ENCODE measurements around the gene C9orf50.
A peak's percentile ranks its signal among the peaks of the same experiment; 100 is the strongest.
"Not testable (repeated sequence)": the region's sequence is repeated elsewhere in the genome, so short reads cannot be mapped to it uniquely, and the experiment has no call there.

The C9orf50 gene

GRCh38 chr9:129602598-129603415 lies 18.1 kb downstream of the C9orf50 start:
- Mint-ChIP-seq H3K36me3 (ENCODE audit: low read depth) (no peaks in the 10 kb centered on the region), H3K4me1 (peaks cover 27% of the 10 kb centered on the region), H3K27me3 (peaks cover 8% of the 10 kb centered on the region), H3K4me3 (no peak overlapping the region), H3K9me3 (no peaks in the 10 kb centered on the region), H3K27ac (no peak overlapping the region)
- no peak for DNase-seq
- ATAC-seq: no peak

GRCh38 chr9:129601082-129601674 lies 19.7 kb downstream of the C9orf50 start:
- no peak overlapping the region for H3K27ac Mint-ChIP-seq
- DNase-seq (no peak), ATAC-seq (no peak)
- no peaks in the 10 kb centered on the region for H3K36me3 Mint-ChIP-seq (ENCODE audit: low read depth)
- no peaks in the 10 kb centered on the region for H3K9me3 Mint-ChIP-seq
- peaks cover 8% of the 10 kb centered on the region for H3K27me3 Mint-ChIP-seq
- no peak overlapping the region for H3K4me3 Mint-ChIP-seq
- H3K4me1 Mint-ChIP-seq: peaks cover 21% of the 10 kb centered on the region

- Mint-ChIP-seq H3K9me3 (no peaks in the 10 kb centered on the region), H3K4me1 (peaks cover 19% of the 10 kb centered on the region), H3K27me3 (peaks cover 20% of the 10 kb centered on the region), H3K4me3 (no peak overlapping the region), H3K27ac (peak overlapping the region; percentile 56), H3K36me3 (ENCODE audit: low read depth) (no peaks in the 10 kb centered on the region)
- DNase-seq: no peak
- no peak for ATAC-seq
Observed at GRCh38 chr9:129598089-129598596, 22.8 kb downstream of the C9orf50 start.

GRCh38 chr9:129597355-129598088 lies 23.4 kb downstream of the C9orf50 start:
- Mint-ChIP-seq H3K4me3 (no peak overlapping the region), H3K36me3 (ENCODE audit: low read depth) (no peaks in the 10 kb centered on the region)
- DNase-seq: peak; percentile 44

GRCh38 chr9:129596541-129597331 lies 24.2 kb downstream of the C9orf50 start:
- DNase-seq (no peak), ATAC-seq (peak; percentile 20)
- H3K27me3 Mint-ChIP-seq: peaks cover 22% of the 10 kb centered on the region
- no peaks in the 10 kb centered on the region for H3K9me3 Mint-ChIP-seq
- H3K27ac Mint-ChIP-seq: no peak overlapping the region
- H3K36me3 Mint-ChIP-seq (ENCODE audit: low read depth): no peaks in the 10 kb centered on the region
- H3K4me1 Mint-ChIP-seq: peaks cover 19% of the 10 kb centered on the region
- H3K4me3 Mint-ChIP-seq: no peak overlapping the region

More at GRCh38 chr9:129597355-129598088, 23.4 kb downstream of the C9orf50 start:
- ATAC-seq: peak; percentile 41
- H3K9me3 Mint-ChIP-seq: no peaks in the 10 kb centered on the region
- peaks cover 19% of the 10 kb centered on the region for H3K4me1 Mint-ChIP-seq
- peaks cover 20% of the 10 kb centered on the region for H3K27me3 Mint-ChIP-seq
- H3K27ac Mint-ChIP-seq: peak overlapping the region; percentile 56

GRCh38 chr9:129595903-129596540 lies 24.9 kb downstream of the C9orf50 start:
- Mint-ChIP-seq H3K27ac (no peak overlapping the region), H3K36me3 (ENCODE audit: low read depth) (no peaks in the 10 kb centered on the region), H3K4me1 (peaks cover 19% of the 10 kb centered on the region), H3K4me3 (no peak overlapping the region), H3K9me3 (no peaks in the 10 kb centered on the region), H3K27me3 (peaks cover 22% of the 10 kb centered on the region)
- DNase-seq (no peak), ATAC-seq (no peak)

- Mint-ChIP-seq H3K9me3 (no peaks in the 10 kb centered on the region), H3K36me3 (ENCODE audit: low read depth) (no peaks in the 10 kb centered on the region), H3K27me3 (peaks cover 22% of the 10 kb centered on the region), H3K27ac (peak overlapping the region; percentile 43), H3K4me3 (no peak overlapping the region), H3K4me1 (peaks cover 19% of the 10 kb centered on the region)
- DNase-seq (no peak), ATAC-seq (no peak)
Observed at GRCh38 chr9:129595311-129595741, 25.6 kb downstream of the C9orf50 start.

- no peak overlapping the region for H3K4me3 Mint-ChIP-seq
- peaks cover 25% of the 10 kb centered on the region for H3K27me3 Mint-ChIP-seq
- H3K27ac Mint-ChIP-seq: no peak overlapping the region
- H3K4me1 Mint-ChIP-seq: peaks cover 19% of the 10 kb centered on the region
- DNase-seq: no peak
- H3K9me3 Mint-ChIP-seq: no peaks in the 10 kb centered on the region
- no peaks in the 10 kb centered on the region for H3K36me3 Mint-ChIP-seq (ENCODE audit: low read depth)
- no peak for ATAC-seq
Observed at GRCh38 chr9:129594632-129595031, 26.3 kb downstream of the C9orf50 start.

GRCh38 chr9:129592790-129593189 lies 28.1 kb downstream of the C9orf50 start:
- H3K4me3 Mint-ChIP-seq; ATAC-seq; H3K27ac Mint-ChIP-seq; H3K9me3 Mint-ChIP-seq; DNase-seq; H3K36me3 Mint-ChIP-seq (ENCODE audit: low read depth): not testable (repeated sequence)
- peaks cover 11% of the 10 kb centered on the region for H3K4me1 Mint-ChIP-seq
- peaks cover 18% of the 10 kb centered on the region for H3K27me3 Mint-ChIP-seq

- H3K27me3 Mint-ChIP-seq: peaks cover 22% of the 10 kb centered on the region
- DNase-seq (no peak), ATAC-seq (no peak)
- no peaks in the 10 kb centered on the region for H3K9me3 Mint-ChIP-seq
- peaks cover 10% of the 10 kb centered on the region for H3K4me1 Mint-ChIP-seq
- H3K4me3 Mint-ChIP-seq: no peak overlapping the region
- no peaks in the 10 kb centered on the region for H3K36me3 Mint-ChIP-seq (ENCODE audit: low read depth)
- no peak overlapping the region for H3K27ac Mint-ChIP-seq
Observed at GRCh38 chr9:129591916-129592315, 29.0 kb downstream of the C9orf50 start.

GRCh38 chr9:129590466-129590865 lies 30.4 kb downstream of the C9orf50 start:
- Mint-ChIP-seq H3K36me3 (ENCODE audit: low read depth) (no peaks in the 10 kb centered on the region), H3K27ac (no peak overlapping the region), H3K4me3 (no peak overlapping the region), H3K4me1 (peaks cover 6% of the 10 kb centered on the region), H3K9me3 (no peaks in the 10 kb centered on the region), H3K27me3 (peaks cover 19% of the 10 kb centered on the region)
- no peak for ATAC-seq
- DNase-seq: no peak

GRCh38 chr9:129587487-129588262 lies 33.2 kb downstream of the C9orf50 start:
- H3K27ac Mint-ChIP-seq: no peak overlapping the region
- peaks cover 10% of the 10 kb centered on the region for H3K27me3 Mint-ChIP-seq
- ATAC-seq (no peak), DNase-seq (no peak)
- no peaks in the 10 kb centered on the region for H3K9me3 Mint-ChIP-seq
- peaks cover 20% of the 10 kb centered on the region for H3K4me1 Mint-ChIP-seq
- H3K36me3 Mint-ChIP-seq (ENCODE audit: low read depth): no peaks in the 10 kb centered on the region
- H3K4me3 Mint-ChIP-seq: no peak overlapping the region

GRCh38 chr9:129586685-129587084 lies 34.2 kb downstream of the C9orf50 start:
- Mint-ChIP-seq H3K4me3 (no peak overlapping the region), H3K4me1 (peaks cover 30% of the 10 kb centered on the region), H3K27ac (no peak overlapping the region), H3K36me3 (ENCODE audit: low read depth) (no peaks in the 10 kb centered on the region), H3K27me3 (peaks cover 8% of the 10 kb centered on the region), H3K9me3 (no peaks in the 10 kb centered on the region)
- no peak for ATAC-seq
- DNase-seq: no peak

Data from activated naive CD8-positive, alpha-beta T cell treated with anti-CD3 and anti-CD28 coated beads, Interleukin-2, amount 50 U/mL, for 24 hours (primary cell).